ENCODE measurements around the gene FAM25G. TPM values are rescaled to one million over a fixed set of nuclear protein-coding genes. Genes with fewer than 3 reads are reported as not detected.
"Not testable (repeated sequence)": the region's sequence is repeated elsewhere in the genome, so short reads cannot be mapped to it uniquely, and the experiment has no call there.

FAM25G gene
- total and polyA plus RNA-seq, 2 of the 4 experiments (the other 2 are of a cell fraction), result not detected

- H3K9ac ChIP-seq (ENCODE audit: low read depth, low read length); H3K18ac ChIP-seq (ENCODE audit: low read depth, low read length); H3K56ac ChIP-seq (ENCODE audit: extremely low read depth, insufficient read depth, low read length); H3K9me1 ChIP-seq (ENCODE audit: insufficient read depth, low read length); H2BK120ac ChIP-seq (ENCODE audit: low read depth, low read length); H2AK9ac ChIP-seq (replicated peaks; ENCODE audit: low read depth, low read length, poor library complexity); H3K9me3 ChIP-seq (ENCODE audit: control insufficient read depth, insufficient read depth, low read length); H3K4me2 ChIP-seq (ENCODE audit: low read depth, low read length); H3K23ac ChIP-seq (ENCODE audit: low read depth, low read length); H4K91ac ChIP-seq (ENCODE audit: insufficient read depth, low read depth, low read length); ATAC-seq (ENCODE audit: low read depth); POLR2A ChIA-PET (ENCODE audit: unreplicated experiment); dilution Hi-C loops (cut with HindIII; ENCODE audit: low sequenced_read_pairs, unreplicated experiment); H3K4me1 ChIP-seq (ENCODE audit: control insufficient read depth, insufficient read depth, low read length); H3K14ac ChIP-seq (replicated peaks; ENCODE audit: low read depth, low read length); intact Hi-C loops (cut with micrococcal nuclease); H3K79me1 ChIP-seq (ENCODE audit: low read depth in 1 of 2, low read length in 2 of 2); H4K8ac ChIP-seq (ENCODE audit: low read depth in 2 of 2, low read length in 2 of 2); H4K5ac ChIP-seq (ENCODE audit: low read depth, low read length); H2BK15ac ChIP-seq (ENCODE audit: low read depth, low read length); H2BK5ac ChIP-seq (ENCODE audit: low read depth, low read length, poor library complexity, severe bottlenecking); H3K4me3 ChIP-seq (ENCODE audit: insufficient read depth, low read depth, low read length); DNase-seq; H4K20me1 ChIP-seq (ENCODE audit: insufficient read depth, low read length); BruUV-seq (replicated peaks); H3K27me3 ChIP-seq (ENCODE audit: control insufficient read depth, insufficient read depth, low read length); H2AFZ ChIP-seq (replicated peaks; ENCODE audit: low read length, poor library complexity); CTCF ChIA-PET; H3K27ac ChIP-seq (ENCODE audit: insufficient read depth, low read length); H3K36me3 ChIP-seq (ENCODE audit: control insufficient read depth, insufficient read depth, low read length); H3K4ac ChIP-seq (ENCODE audit: low read depth, low read length); H2AK5ac ChIP-seq (ENCODE audit: low read depth, low read length); H2BK20ac ChIP-seq (ENCODE audit: low read depth, low read length); in situ Hi-C loops (cut with MboI; ENCODE audit: low sequenced_read_pairs): not testable (repeated sequence)
- WGBS, 2 experiments (ENCODE audit: extremely low coverage in 2 of 2, insufficient read length in 1 of 2), result no CpG with 5 or more reads among the region's 11 CpGs
Measured at GRCh38 chr10:47477078-47477477, 14.4 kb downstream of the FAM25G start.

- H3K36me3 ChIP-seq (ENCODE audit: control insufficient read depth, insufficient read depth, low read length); H3K9me3 ChIP-seq (ENCODE audit: control insufficient read depth, insufficient read depth, low read length); intact Hi-C loops (cut with micrococcal nuclease); H3K27me3 ChIP-seq (ENCODE audit: control insufficient read depth, insufficient read depth, low read length); H2BK5ac ChIP-seq (ENCODE audit: low read depth, low read length, poor library complexity, severe bottlenecking); H4K20me1 ChIP-seq (ENCODE audit: insufficient read depth, low read length); H2BK15ac ChIP-seq (ENCODE audit: low read depth, low read length); H3K18ac ChIP-seq (ENCODE audit: low read depth, low read length); CTCF ChIA-PET; in situ Hi-C loops (cut with MboI; ENCODE audit: low sequenced_read_pairs); H3K4me2 ChIP-seq (ENCODE audit: low read depth, low read length); H3K9me1 ChIP-seq (ENCODE audit: insufficient read depth, low read length); dilution Hi-C loops (cut with HindIII; ENCODE audit: low sequenced_read_pairs, unreplicated experiment); POLR2A ChIA-PET (ENCODE audit: unreplicated experiment); H2AFZ ChIP-seq (replicated peaks; ENCODE audit: low read length, poor library complexity); H3K4me1 ChIP-seq (ENCODE audit: control insufficient read depth, insufficient read depth, low read length); BruUV-seq (replicated peaks); H2BK20ac ChIP-seq (ENCODE audit: low read depth, low read length); H3K14ac ChIP-seq (replicated peaks; ENCODE audit: low read depth, low read length); H3K9ac ChIP-seq (ENCODE audit: low read depth, low read length); H3K27ac ChIP-seq (ENCODE audit: insufficient read depth, low read length); H3K79me1 ChIP-seq (ENCODE audit: low read depth in 1 of 2, low read length in 2 of 2); H3K4ac ChIP-seq (ENCODE audit: low read depth, low read length); H4K91ac ChIP-seq (ENCODE audit: insufficient read depth, low read depth, low read length); H2AK9ac ChIP-seq (replicated peaks; ENCODE audit: low read depth, low read length, poor library complexity); ATAC-seq (ENCODE audit: low read depth); H4K8ac ChIP-seq (ENCODE audit: low read depth in 2 of 2, low read length in 2 of 2); H3K23ac ChIP-seq (ENCODE audit: low read depth, low read length); H3K56ac ChIP-seq (ENCODE audit: extremely low read depth, insufficient read depth, low read length); DNase-seq; H4K5ac ChIP-seq (ENCODE audit: low read depth, low read length); H3K4me3 ChIP-seq (ENCODE audit: insufficient read depth, low read depth, low read length): not testable (repeated sequence)
- Histone ChIP-seq H2BK120ac (ENCODE audit: low read depth, low read length) (0 out of 2 replicates have a peak overlapping the region, but pooled peaks have one; percentile 40), H2AK5ac (ENCODE audit: low read depth, low read length) (peak overlapping the region; percentile 67; the same call in 1 of the 2 replicates)
- no CpG with 5 or more reads among the region's 5 CpGs for WGBS, 2 experiments (ENCODE audit: extremely low coverage in 2 of 2, insufficient read length in 1 of 2)
Measured at GRCh38 chr10:47475101-47475500, 16.4 kb downstream of the FAM25G start.

All from IMR-90 (cell line).